ENCODE results near the gene TXK. TPM values are rescaled to one million over a fixed set of nuclear protein-coding genes. Genes with fewer than 3 reads are reported as not detected.

The TXK gene
- total RNA-seq, 3 donors from 2014 or later (not counting 1 experiment from before 2014, with no cell fraction given) = 197 to 338 (median 225) TPM

Other genes with a start within 250 kb of the TXK start
- 10 to 100 TPM in 1 of 3 donors, 1 to 10 TPM in 2; 6.5 to 11.4 (median 9.9) TPM for gene NFXL1, start 219.7 kb downstream of the TXK start, total RNA-seq
- gene CNGA1, start 117.6 kb downstream of the TXK start, total RNA-seq = not detected
- gene NIPAL1, start 117.5 kb downstream of the TXK start, total RNA-seq = 1 to 10 TPM in 1 of 3 donors, not detected in 2; 1.4 TPM
- 1 to 10 TPM; 4.0 to 7.4 (median 4.7) TPM for gene TEC, start 135.6 kb upstream of the TXK start, total RNA-seq
- gene SLAIN2, start 207.3 kb upstream of the TXK start, total RNA-seq = 100 to 1,000 TPM in 1 of 3 donors, 10 to 100 TPM in 2; 76.9 to 103 (median 98.5) TPM